K562 (cell line): ENCODE measurements around the gene CACNA2D2. TPM values are rescaled to one million over a fixed set of nuclear protein-coding genes. Genes with fewer than 3 reads are reported as not detected.

Source experiments
- ATAC-seq: fragments of 200-7000 bp; cut with Tn5 transposase; 3 replicates; pipeline ENCODE4 v1.9.1; 2020; ENCODE audit warnings: moderate library complexity
- BruUV-seq: library from RNA; stranded (reverse); fragments of 400-500 nt; replicated peaks from 2 replicates; lab custom pipeline; 2021; lab: Mats Ljungman, UMichigan
- CTCF ChIA-PET: fragments of 300-600 bp; formaldehyde crosslinking; extraction: SDS; loops from one replicate; lab custom pipeline; 2021; ENCODE audit warnings: low intra/inter-chr PET ratio; lab: Yijun Ruan, JAX
- POLR2A ChIA-PET: fragments of 300-600, 350-650 bp; sonication (Branson Sonifier 250); formaldehyde crosslinking; extraction: SDS; loops from one replicate; lab custom pipeline; 2021; ENCODE audit warnings: antibody characterized with exemption, inconsistent platforms; lab: Yijun Ruan, JAX
- DNase-seq, 4 experiments: peaks; one replicate each; pipeline versions ENCODE4 v3.0.0 to v3.0.0-alpha.2; 2011 to 2018; ENCODE audit warnings: low spot score in 3 of 4, mixed read lengths in 3 of 4; ENCODE audit errors: extremely low read depth in 1 of 4
- FAIRE-seq: peaks from 2 replicates; lab custom pipeline; 2011; peaks lifted over from hg19 to GRCh38; lab: Jason Lieb, UNC
- H2AFZ ChIP-seq: 2 replicates; pipeline ENCODE4 v1.6.0; 2011; ENCODE audit warnings: low read depth, low read length, control low read depth, inconsistent platforms
- H3K27ac ChIP-seq: fragments of 200-600 bp; 3 replicates; pipeline ENCODE4 v1.8.0; 2011; ENCODE audit warnings: low read depth, mild to moderate bottlenecking, control low read depth, inconsistent platforms, low read length, moderate library complexity, mixed read lengths; ENCODE audit errors: extremely low read depth
- H3K27me3 ChIP-seq, 2 experiments: fragments of 300-600 bp in 1 of 2; 2 replicates in 1 of 2; 3 replicates in 1 of 2; pipeline versions ENCODE4 v1.6.0 to v1.8.0; 2011; ENCODE audit warnings: inconsistent platforms in 2 of 2, low read length in 2 of 2, mild to moderate bottlenecking in 1 of 2, mixed read lengths in 1 of 2, moderate library complexity in 1 of 2; ENCODE audit not compliant: control insufficient read depth in 2 of 2, insufficient read depth in 2 of 2
- H3K36me3 ChIP-seq: fragments of 300-600 bp; 3 replicates; pipeline ENCODE4 v1.8.0; 2011; ENCODE audit warnings: mild to moderate bottlenecking, low read length, inconsistent platforms; ENCODE audit not compliant: control insufficient read depth, insufficient read depth
- H3K4me1 ChIP-seq, 2 experiments: fragments of 200-600 bp in 1 of 2; replicated peaks in 1 of 2; 2 replicates in 1 of 2; 3 replicates in 1 of 2; pipeline versions ENCODE4 v1.5.1 to v1.8.0; 2011; ENCODE audit warnings: inconsistent platforms in 2 of 2, low read length in 2 of 2, mild to moderate bottlenecking in 1 of 2, mixed read lengths in 1 of 2, moderate library complexity in 1 of 2; ENCODE audit not compliant: control insufficient read depth in 2 of 2, insufficient read depth in 2 of 2
- H3K4me2 ChIP-seq: 2 replicates; pipeline ENCODE4 v1.6.1; 2011; ENCODE audit warnings: low read length, control low read depth, inconsistent platforms, mixed read lengths; ENCODE audit not compliant: insufficient read depth
- H3K4me3 ChIP-seq: fragments of 200-600 bp; sonication (generic), shearing (Covaris generic); 2 replicates; pipeline ENCODE4 v1.5.1; 2016; ENCODE audit warnings: control low read depth, inconsistent platforms
- H3K79me2 ChIP-seq: fragments of 200-600 bp; 3 replicates; pipeline ENCODE4 v1.8.0; 2011; ENCODE audit warnings: low read length, inconsistent platforms; ENCODE audit not compliant: control insufficient read depth, insufficient read depth
- H3K9ac ChIP-seq, 2 experiments: 2 replicates each; pipeline versions ENCODE4 v1.6.0 to v1.6.1; 2011; ENCODE audit warnings: low read depth in 2 of 2, low read length in 2 of 2, control low read depth in 1 of 2, inconsistent platforms in 1 of 2, mild to moderate bottlenecking in 1 of 2, mixed read lengths in 1 of 2; ENCODE audit not compliant: insufficient read depth in 1 of 2
- H3K9me1 ChIP-seq: one replicate; pipeline ENCODE4 v1.6.0; 2011; ENCODE audit warnings: inconsistent platforms, mild to moderate bottlenecking, low read length, moderate library complexity; ENCODE audit not compliant: control insufficient read depth, insufficient read depth
- H3K9me3 ChIP-seq: replicated peaks from 2 replicates; pipeline ENCODE4 v1.5.1; 2011; ENCODE audit warnings: low read depth, low read length, inconsistent platforms; ENCODE audit not compliant: control insufficient read depth, insufficient read depth
- H4K20me1 ChIP-seq: replicated peaks from 2 replicates; pipeline ENCODE4 v1.6.1; 2011; ENCODE audit warnings: low read length, inconsistent platforms, mixed read lengths; ENCODE audit not compliant: control insufficient read depth, insufficient read depth
- CREBBP ChIP-seq: IDR thresholded peaks from one replicate; pipeline ENCODE4 v1.6.1; 2012; ENCODE audit warnings: low read depth, mild to moderate bottlenecking, control low read depth, inconsistent platforms, low read length
- PCBP1 ChIP-seq: fragments of 200-400 bp; formaldehyde crosslinking; IDR thresholded peaks from 2 replicates; pipeline ENCODE4 v1.6.1; 2018; ENCODE audit warnings: mild to moderate bottlenecking, low read depth, low read length; ENCODE audit not compliant: poor library complexity, severe bottlenecking
- ZBTB33 ChIP-seq: sonication (generic); formaldehyde crosslinking; IDR thresholded peaks from 2 replicates; pipeline ENCODE4 v1.8.1; 2023; ENCODE audit warnings: mild to moderate bottlenecking, missing genetic modification reagents
- ZNF175 ChIP-seq: fragments of 200-800 bp; sonication (Bioruptor generic); IDR thresholded peaks from 2 replicates; pipeline ENCODE4 v1.6.1; 2016; ENCODE audit warnings: low read depth, mild to moderate bottlenecking, missing genetic modification characterization, missing compliant biosample characterization
- WGBS: fragments of 100-300 bp; shearing (Covaris generic); methylation state at CpG from one replicate; pipeline ENCODE4 v1.1.6; 2016; ENCODE audit warnings: low coverage, mixed read lengths; ENCODE audit not compliant: insufficient coverage; ENCODE audit errors: missing lambda C conversion rate; 5-methylcytosine and 5-hydroxymethylcytosine counted together
- in situ Hi-C: fragments of 300-500 bp; cut with MboI; formaldehyde crosslinking; loops from 4 replicates; pipeline ENCODE4 v1.15.0; 2018; ENCODE audit warnings: inconsistent platforms, mixed read lengths
- intact Hi-C: fragments of 100-400 bp; cut with micrococcal nuclease; formaldehyde crosslinking; loops from 2 replicates; pipeline ENCODE4 v1.14.2; 2022
- polyA plus RNA-seq, 8 experiments: library from polyadenylated mRNA; depleted of rRNA in 4 of 8; stranded (reverse) in 5 of 8; unstranded in 3 of 8; fragments of >200 nt; fragmentation: Nextera tagmentation in 2 of 8; fragmentation: Illumina TruSeq in 1 of 8; extraction: Ambion mirVana in 2 of 8; extraction: Trizol in 1 of 8; gene quantifications; 2 replicates each; pipeline versions ENCODE4 v1.2.1 to v1.2.3, GENCODE V29; 2011 to 2014; ENCODE audit warnings: inconsistent platforms in 1 of 8, missing spikeins in 1 of 8
- total RNA-seq, 7 experiments: library from RNA; depleted of rRNA in 6 of 7; stranded (reverse); fragments of >200 nt in 6 of 7; fragmentation: Illumina TruSeq in 2 of 7; extraction: Trizol in 2 of 7; gene quantifications; 2 replicates each; pipeline versions ENCODE4 v1.2.1 to v1.2.3, GENCODE V29; 2011 to 2021; ENCODE audit warnings: low replicate concordance in 1 of 7

CACNA2D2 gene
- total and polyA plus RNA-seq, 9 of the 15 experiments (the other 6 are each of a cell fraction or from before 2014, with no cell fraction given), result 0.11 to 0.58 (median 0.36) TPM; not detected in 2

GRCh38 chr3:50322386-50323091 is 180.9 kb downstream of the CACNA2D2 start, which contains the start of gene HYAL2:
Gene HYAL2, minus strand, starts transcription at chr3:50322745. Its CDS starts 2,256 bp downstream, at chr3:50320489.
- H3K4me2 ChIP-seq, result peak within 1 kb of the TSS; percentile 90
- TF ChIP-seq CREBBP (no peak), PCBP1 (peak; percentile 14), ZBTB33 (CRISPR knock-in tag) (0 out of 2 replicates have a peak, but pooled peaks have one; percentile 9), ZNF175 (no peak)
- TF ChIP-seq, all 486 proteins: peak for 2
- in situ Hi-C loops (no loop called here), intact Hi-C loops (no loop called here)
- FAIRE-seq (no peak), ATAC-seq (no peak), DNase-seq (no peak)
- no peaks in the 10 kb centered on the region for H3K9me1 ChIP-seq
- no peaks in the 10 kb centered on the region for H3K27me3 ChIP-seq
- H4K20me1 ChIP-seq, result no peaks in the 10 kb centered on the region
- peak within 1 kb of the TSS; percentile 100 for H3K27ac ChIP-seq
- peaks cover 32% of the 10 kb centered on the region for H3K79me2 ChIP-seq
- POLR2A ChIA-PET, result no interaction called here
- H3K36me3 ChIP-seq, result peaks cover 42% of the 10 kb centered on the region; the same call in 2 of the 3 replicates
- 84% methylated on average over 8 of the region's 31 CpGs for WGBS
- CTCF ChIA-PET, result no interaction called here
- peak within 1 kb of the TSS; percentile 81 for H3K4me3 ChIP-seq
- peaks cover 25 to 66% of the 10 kb centered on the region in 2 experiments; a peak in 4 of 5 replicates for H3K4me1 ChIP-seq
- no TSS peak for BruUV-seq
- peak within 1 kb of the TSS; percentile 98 for H3K9ac ChIP-seq
- H2AFZ ChIP-seq, result peak within 1 kb of the TSS; percentile 99
- H3K9me3 ChIP-seq, result no peaks in the 10 kb centered on the region
